MM.1S (cell line): ENCODE measurements around the gene OAF.

Source experiments
- EZH2 ChIP-seq: fragments of 300-600 bp; sonication (generic); optimal IDR thresholded peaks from 2 replicates; pipeline ENCODE3; 2017; ENCODE audit warnings: low read depth, mild to moderate bottlenecking, antibody characterized with exemption, low read length, mixed read lengths
- EZH2phosphoT487 ChIP-seq: fragments of 300-600 bp; sonication (generic); IDR thresholded peaks from 2 replicates; pipeline ENCODE4 v1.6.1; 2018; ENCODE audit warnings: antibody characterized with exemption, low read length
- TF ChIP-seq, protein P1 (sequence below): fragments of 300-600 bp; sonication (generic); IDR thresholded peaks from 2 replicates; pipeline ENCODE4 v1.5.1; 2016; ENCODE audit warnings: antibody characterized with exemption, low read length, mixed read lengths

DNA sequence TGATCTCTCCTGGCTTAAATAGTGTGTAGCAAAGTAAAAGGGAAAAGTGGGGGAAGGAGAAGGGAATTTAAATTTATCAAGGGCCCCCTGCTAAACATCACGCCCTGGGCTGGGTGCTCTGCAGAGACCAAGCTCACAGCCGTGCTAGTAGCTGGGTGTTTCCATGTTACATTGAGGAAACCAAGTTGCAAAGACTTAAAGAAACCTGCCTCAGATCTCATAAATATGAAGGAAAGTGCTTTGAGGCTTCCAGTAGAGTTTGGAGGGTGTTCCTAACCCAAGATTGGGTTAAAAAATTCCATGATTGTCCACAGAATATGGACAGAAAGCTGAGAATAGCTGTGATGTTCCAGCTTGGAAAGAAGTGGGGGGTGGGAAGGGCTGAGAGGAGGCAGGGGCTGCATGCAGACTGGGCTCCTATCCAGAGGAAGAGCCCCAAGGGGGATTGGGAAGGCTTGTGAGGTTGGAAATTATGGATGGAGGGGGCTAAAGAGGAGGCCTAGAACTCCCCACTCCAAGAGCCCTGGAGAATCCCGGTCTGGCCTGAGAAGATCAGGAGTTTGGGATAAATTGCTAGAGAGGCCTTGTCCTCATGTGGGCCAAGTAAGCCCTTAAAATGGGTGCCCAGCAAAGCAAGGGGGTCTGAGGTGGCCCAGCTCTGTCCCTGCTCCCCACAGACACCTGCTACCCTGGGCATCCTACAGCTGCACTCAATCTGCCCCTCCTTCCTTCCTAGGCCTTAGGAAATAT lies 25.0 kb upstream of the OAF start:
- TF ChIP-seq EZH2, result no peak
- TF ChIP-seq, protein P1, sequence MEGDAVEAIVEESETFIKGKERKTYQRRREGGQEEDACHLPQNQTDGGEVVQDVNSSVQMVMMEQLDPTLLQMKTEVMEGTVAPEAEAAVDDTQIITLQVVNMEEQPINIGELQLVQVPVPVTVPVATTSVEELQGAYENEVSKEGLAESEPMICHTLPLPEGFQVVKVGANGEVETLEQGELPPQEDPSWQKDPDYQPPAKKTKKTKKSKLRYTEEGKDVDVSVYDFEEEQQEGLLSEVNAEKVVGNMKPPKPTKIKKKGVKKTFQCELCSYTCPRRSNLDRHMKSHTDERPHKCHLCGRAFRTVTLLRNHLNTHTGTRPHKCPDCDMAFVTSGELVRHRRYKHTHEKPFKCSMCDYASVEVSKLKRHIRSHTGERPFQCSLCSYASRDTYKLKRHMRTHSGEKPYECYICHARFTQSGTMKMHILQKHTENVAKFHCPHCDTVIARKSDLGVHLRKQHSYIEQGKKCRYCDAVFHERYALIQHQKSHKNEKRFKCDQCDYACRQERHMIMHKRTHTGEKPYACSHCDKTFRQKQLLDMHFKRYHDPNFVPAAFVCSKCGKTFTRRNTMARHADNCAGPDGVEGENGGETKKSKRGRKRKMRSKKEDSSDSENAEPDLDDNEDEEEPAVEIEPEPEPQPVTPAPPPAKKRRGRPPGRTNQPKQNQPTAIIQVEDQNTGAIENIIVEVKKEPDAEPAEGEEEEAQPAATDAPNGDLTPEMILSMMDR, result no peak
- no peak for TF ChIP-seq EZH2phosphoT487
